ENCODE results near the gene KLHL40. TPM values are rescaled to one million over a fixed set of nuclear protein-coding genes. Genes with fewer than 3 reads are reported as not detected.

The KLHL40 gene
- polyA plus RNA-seq, 1 donor from 2014 or later = not detected

GRCh38 chr3:42689421-42690014 lies 4.2 kb downstream of the KLHL40 start:
- Histone ChIP-seq H2AFZ (ENCODE audit: low read depth, low read length) (no peak overlapping the region), H3K9me2 (ENCODE audit: insufficient read depth, low read length) (no peaks in the 10 kb centered on the region), H3F3A (ENCODE audit: insufficient read depth, low read length, poor library complexity, severe bottlenecking) (no peaks in the 10 kb centered on the region), H3K27ac (ENCODE audit: low read length) (no peak overlapping the region), H4K20me1 (ENCODE audit: insufficient read depth) (no peaks in the 10 kb centered on the region), H3K79me2 (replicated peaks; ENCODE audit: insufficient read depth, low read length) (no peaks in the 10 kb centered on the region), H3K4me3 (ENCODE audit: low read length) (no peak overlapping the region), H3K4me2 (ENCODE audit: low read length) (no peak overlapping the region), H3K9ac (ENCODE audit: low read length) (no peak overlapping the region), H3K9me3 (ENCODE audit: low read length) (no peaks in the 10 kb centered on the region), H3K36me3 (ENCODE audit: insufficient read depth, low read length) (no peaks in the 10 kb centered on the region), H3K27me3 (ENCODE audit: insufficient read depth, low read depth, low read length) (no peaks in the 10 kb centered on the region)
- TF ChIP-seq TAF1 (IDR thresholded peaks at IDR 0.05; ENCODE audit: low read depth) = no peak
- no peak for TF ChIP-seq SMC3 (conservative IDR thresholded peaks at IDR 0.05; ENCODE audit: poor library complexity)
- no peak for TF ChIP-seq CTCF (IDR thresholded peaks at IDR 0.05; ENCODE audit: poor library complexity, severe bottlenecking)
- TF ChIP-seq REST (IDR thresholded peaks at IDR 0.05; ENCODE audit: borderline replicate concordance) = no peak
- no peak for TF ChIP-seq POLR2AphosphoS5 (IDR thresholded peaks at IDR 0.05)
- no peak for TF ChIP-seq MXI1 (conservative IDR thresholded peaks at IDR 0.05; ENCODE audit: poor library complexity, severe bottlenecking)
- TF ChIP-seq RAD21 (conservative IDR thresholded peaks at IDR 0.05) = no peak
- no peak for TF ChIP-seq EP300 (conservative IDR thresholded peaks at IDR 0.05; ENCODE audit: poor library complexity, severe bottlenecking)
- no peak for TF ChIP-seq EZH2 (IDR thresholded peaks at IDR 0.05; ENCODE audit: borderline replicate concordance, insufficient read depth, low read length, poor library complexity, severe bottlenecking)

- Histone ChIP-seq H3K27ac (ENCODE audit: low read length) (no peak overlapping the region), H3K27me3 (ENCODE audit: insufficient read depth, low read depth, low read length) (no peaks in the 10 kb centered on the region), H2AFZ (ENCODE audit: low read depth, low read length) (no peak overlapping the region), H4K20me1 (ENCODE audit: insufficient read depth) (no peaks in the 10 kb centered on the region), H3K9ac (ENCODE audit: low read length) (no peak overlapping the region), H3K79me2 (replicated peaks; ENCODE audit: insufficient read depth, low read length) (no peaks in the 10 kb centered on the region), H3K36me3 (ENCODE audit: insufficient read depth, low read length) (no peaks in the 10 kb centered on the region), H3K4me2 (ENCODE audit: low read length) (no peak overlapping the region), H3K4me3 (ENCODE audit: low read length) (no peak overlapping the region), H3K9me2 (ENCODE audit: insufficient read depth, low read length) (no peaks in the 10 kb centered on the region), H3F3A (ENCODE audit: insufficient read depth, low read length, poor library complexity, severe bottlenecking) (no peaks in the 10 kb centered on the region), H3K9me3 (ENCODE audit: low read length) (no peaks in the 10 kb centered on the region)
- TF ChIP-seq CTCF (IDR thresholded peaks at IDR 0.05; ENCODE audit: poor library complexity, severe bottlenecking) = no peak
- TF ChIP-seq MXI1 (conservative IDR thresholded peaks at IDR 0.05; ENCODE audit: poor library complexity, severe bottlenecking) = no peak
- no peak for TF ChIP-seq POLR2AphosphoS5 (IDR thresholded peaks at IDR 0.05)
- no peak for TF ChIP-seq EP300 (conservative IDR thresholded peaks at IDR 0.05; ENCODE audit: poor library complexity, severe bottlenecking)
- TF ChIP-seq RAD21 (conservative IDR thresholded peaks at IDR 0.05) = no peak
- no peak for TF ChIP-seq REST (IDR thresholded peaks at IDR 0.05; ENCODE audit: borderline replicate concordance)
- TF ChIP-seq SMC3 (conservative IDR thresholded peaks at IDR 0.05; ENCODE audit: poor library complexity) = no peak
- no peak for TF ChIP-seq EZH2 (IDR thresholded peaks at IDR 0.05; ENCODE audit: borderline replicate concordance, insufficient read depth, low read length, poor library complexity, severe bottlenecking)
- TF ChIP-seq TAF1 (IDR thresholded peaks at IDR 0.05; ENCODE audit: low read depth) = no peak
Measured at GRCh38 chr3:42690191-42690590, 4.9 kb downstream of the KLHL40 start.
